GM12801 (cell line): ENCODE data around the gene MAGI1.

Source experiments
- CTCF ChIP-seq: IDR thresholded peaks from one replicate; pipeline ENCODE4 v1.5.1; 2011; ENCODE audit warnings: control low read depth; ENCODE audit not compliant: insufficient read length; ENCODE audit errors: extremely low read depth

The MAGI1 gene

DNA sequence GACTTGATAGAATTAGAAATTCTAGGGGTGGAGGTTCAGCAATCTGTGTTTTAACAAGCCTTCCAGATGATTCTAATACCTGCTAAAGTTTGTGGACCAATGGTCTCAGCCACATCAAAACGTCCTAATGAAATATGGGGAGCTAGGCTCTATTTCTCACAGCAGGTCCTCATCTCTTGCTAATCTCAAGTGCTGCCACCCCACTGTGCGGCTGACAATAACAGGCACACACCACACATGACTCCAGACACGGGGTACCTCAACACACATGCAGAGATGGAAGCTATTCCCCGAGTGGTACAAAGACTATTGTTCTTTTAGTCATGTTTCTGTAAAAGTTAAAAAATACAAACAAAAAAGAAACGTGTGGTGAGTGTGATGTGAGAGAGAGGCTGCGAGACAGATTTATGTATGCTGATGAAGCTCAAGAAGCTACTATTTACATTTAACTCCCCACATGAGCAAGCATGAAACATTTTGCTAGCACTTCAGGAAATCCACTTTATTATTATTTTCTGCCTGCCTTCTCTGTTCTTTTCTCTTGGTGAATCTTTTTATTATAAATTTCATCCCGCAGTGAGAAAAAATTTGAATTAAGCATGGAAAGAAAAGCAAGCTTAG lies 405.6 kb downstream of the MAGI1 start:
- TF ChIP-seq CTCF, result no peak

DNA sequence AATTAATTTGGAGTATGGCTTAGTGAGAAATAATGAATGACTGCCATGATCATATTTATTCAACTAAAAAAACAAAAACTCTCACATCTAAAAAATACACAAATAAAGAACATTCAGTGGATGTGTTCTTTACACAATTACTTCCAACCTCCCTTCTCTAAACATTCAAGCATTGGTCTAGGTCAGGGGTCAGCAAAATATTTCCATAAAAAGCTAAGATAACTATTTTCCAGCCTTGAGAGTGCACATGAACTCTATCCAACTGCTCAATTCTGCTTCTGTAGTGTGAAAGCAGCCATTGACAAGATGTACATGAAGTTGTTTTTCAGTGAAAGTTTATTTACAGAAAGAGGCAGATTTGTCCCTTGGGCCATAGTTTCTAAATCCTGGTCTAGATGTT lies 406.3 kb downstream of the MAGI1 start:
- TF ChIP-seq CTCF, result no peak

GRCh38 chr3:65628978-65629377 lies 409.7 kb downstream of the MAGI1 start:
- no peak for TF ChIP-seq CTCF

DNA sequence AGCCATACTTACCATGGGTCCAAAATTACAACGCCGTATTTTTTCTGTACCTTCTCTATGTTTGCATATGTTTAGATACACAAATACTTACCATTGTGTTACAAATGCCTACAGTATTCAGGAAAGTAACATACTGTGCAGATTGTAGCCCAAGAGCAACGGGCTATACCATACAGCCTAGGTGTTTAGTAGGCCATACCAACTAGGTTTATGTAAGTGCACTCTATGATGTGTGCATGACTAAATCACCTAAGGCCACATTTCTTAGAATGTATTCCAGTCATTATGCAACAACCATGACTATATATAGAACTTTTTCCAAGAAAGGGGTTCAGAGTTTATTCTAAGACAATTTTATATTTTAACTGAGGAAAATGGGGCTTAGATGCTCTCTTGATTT lies 411.7 kb downstream of the MAGI1 start:
- no peak for TF ChIP-seq CTCF

- no peak for TF ChIP-seq CTCF
Measured at GRCh38 chr3:65625305-65625704, 413.4 kb downstream of the MAGI1 start.

DNA sequence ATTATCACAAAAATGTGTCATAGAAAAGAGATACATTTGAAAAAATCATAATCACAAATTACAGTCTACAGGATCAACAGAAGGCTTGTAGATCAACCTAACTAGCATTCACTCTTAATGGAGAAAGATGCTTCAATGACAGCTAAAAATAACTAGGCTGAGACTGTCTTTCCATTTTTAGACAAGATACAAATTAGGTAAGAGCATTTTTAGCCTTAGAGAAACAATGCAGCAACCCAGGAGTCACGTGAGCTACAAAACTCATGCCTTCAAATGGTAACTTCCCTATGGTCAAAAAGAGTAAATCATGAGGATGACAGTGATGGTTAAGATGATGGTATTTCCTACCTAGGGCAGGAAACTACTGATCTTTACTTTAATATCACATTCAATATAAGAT lies 415.4 kb downstream of the MAGI1 start:
- no peak for TF ChIP-seq CTCF

GRCh38 chr3:65619888-65620287 lies 418.8 kb downstream of the MAGI1 start:
- no peak for TF ChIP-seq CTCF
